Osteoblast (primary cell): ENCODE results near the gene NCEH1. TPM values are rescaled to one million over a fixed set of nuclear protein-coding genes. Genes with fewer than 3 reads are reported as not detected.

ENCODE experiments used
- DNase-seq: peaks from one replicate; pipeline ENCODE4 v3.0.0; 2011; ENCODE audit warnings: low spot score, mixed read lengths; ENCODE audit not compliant: insufficient read length; ENCODE audit errors: missing footprints
- H2AFZ ChIP-seq: 2 replicates; pipeline ENCODE4 v1.6.0; 2011; ENCODE audit warnings: mild to moderate bottlenecking, low read length
- H3K27ac ChIP-seq: 2 replicates; pipeline ENCODE4 v1.5.1; 2011; ENCODE audit warnings: mild to moderate bottlenecking, low read depth, low read length, moderate library complexity
- H3K27me3 ChIP-seq: 2 replicates; pipeline ENCODE4 v1.6.0; 2012; ENCODE audit warnings: mild to moderate bottlenecking, control low read depth, inconsistent platforms, low read length, moderate library complexity; ENCODE audit not compliant: insufficient read depth
- H3K36me3 ChIP-seq: 2 replicates; pipeline ENCODE4 v1.5.1; 2011; ENCODE audit warnings: mild to moderate bottlenecking, low read length, control low read depth, moderate library complexity; ENCODE audit not compliant: insufficient read depth
- H3K4me1 ChIP-seq: 2 replicates; pipeline ENCODE4 v1.5.1; 2011; ENCODE audit warnings: mild to moderate bottlenecking, low read length, control low read depth, moderate library complexity; ENCODE audit not compliant: insufficient read depth
- H3K4me2 ChIP-seq: 2 replicates; pipeline ENCODE4 v1.6.0; 2011; ENCODE audit warnings: mild to moderate bottlenecking, low read length; ENCODE audit not compliant: insufficient read depth
- H3K4me3 ChIP-seq: fragments of 200-600 bp; sonication (generic); 3 replicates; pipeline ENCODE4 v1.5.1; 2012; ENCODE audit warnings: mild to moderate bottlenecking, low read length, inconsistent platforms; ENCODE audit not compliant: insufficient read depth
- H3K79me2 ChIP-seq: 2 replicates; pipeline ENCODE4 v1.6.0; 2012; ENCODE audit warnings: mild to moderate bottlenecking, low read length, control low read depth, inconsistent platforms; ENCODE audit not compliant: insufficient read depth
- H3K9me3 ChIP-seq: 2 replicates; pipeline ENCODE4 v1.5.1; 2011; ENCODE audit warnings: low read depth, low read length, control low read depth
- H4K20me1 ChIP-seq: 2 replicates; pipeline ENCODE4 v1.6.0; 2012; ENCODE audit warnings: mild to moderate bottlenecking, low read length, control low read depth; ENCODE audit not compliant: insufficient read depth
- CTCF ChIP-seq: IDR thresholded peaks from 2 replicates; pipeline ENCODE4 v1.5.1; 2011; ENCODE audit warnings: mild to moderate bottlenecking, low read depth, low read length, moderate library complexity; ENCODE audit errors: extremely low read depth
- total RNA-seq: library from RNA; depleted of rRNA; stranded (reverse); fragments of >200 nt; gene quantifications from 2 replicates; pipeline ENCODE4 v1.2.3, GENCODE V29; 2012

Gene NCEH1
- total RNA-seq, 1 donor: 10.9 TPM

GRCh38 chr3:172658344-172659245, 52.3 kb downstream of the NCEH1 start:
- H3K36me3 ChIP-seq: no peaks in the 10 kb centered on the region
- H3K79me2 ChIP-seq: peaks cover 45% of the 10 kb centered on the region
- H3K4me3 ChIP-seq: no peak overlapping the region
- TF ChIP-seq CTCF: no peak
- H3K27ac ChIP-seq: peak overlapping the region; percentile 95
- no peaks in the 10 kb centered on the region for H4K20me1 ChIP-seq
- H2AFZ ChIP-seq: no peak overlapping the region
- H3K4me1 ChIP-seq: peaks cover 22% of the 10 kb centered on the region
- no peaks in the 10 kb centered on the region for H3K9me3 ChIP-seq
- peak; percentile 65 for DNase-seq
- H3K4me2 ChIP-seq: peak overlapping the region; percentile 61
- no peaks in the 10 kb centered on the region for H3K27me3 ChIP-seq

- Histone ChIP-seq H3K9me3 (no peaks in the 10 kb centered on the region), H2AFZ (no peak overlapping the region), H4K20me1 (no peaks in the 10 kb centered on the region), H3K4me2 (no peak overlapping the region), H3K79me2 (peaks cover 64% of the 10 kb centered on the region), H3K4me3 (no peak overlapping the region), H3K4me1 (peaks cover 22% of the 10 kb centered on the region), H3K27ac (no peak overlapping the region), H3K27me3 (no peaks in the 10 kb centered on the region), H3K36me3 (no peaks in the 10 kb centered on the region)
- no peak for TF ChIP-seq CTCF
- DNase-seq: no peak
These were observed 54.3 kb downstream of the NCEH1 start for GRCh38 chr3:172656602-172657001.

- no peak overlapping the region for H3K4me2 ChIP-seq
- H3K36me3 ChIP-seq: no peaks in the 10 kb centered on the region
- no peak for TF ChIP-seq CTCF
- peaks cover 22% of the 10 kb centered on the region for H3K4me1 ChIP-seq
- peaks cover 72% of the 10 kb centered on the region for H3K79me2 ChIP-seq
- no peak overlapping the region for H3K4me3 ChIP-seq
- H3K27me3 ChIP-seq: no peaks in the 10 kb centered on the region
- DNase-seq: no peak
- no peak overlapping the region for H3K27ac ChIP-seq
- H2AFZ ChIP-seq: no peak overlapping the region
- H3K9me3 ChIP-seq: no peaks in the 10 kb centered on the region
- H4K20me1 ChIP-seq: no peaks in the 10 kb centered on the region
These were observed 55.5 kb downstream of the NCEH1 start for GRCh38 chr3:172655388-172655787.

GRCh38 chr3:172654470-172654869, 56.4 kb downstream of the NCEH1 start:
- Histone ChIP-seq H4K20me1 (no peaks in the 10 kb centered on the region), H3K4me2 (no peak overlapping the region), H2AFZ (no peak overlapping the region), H3K27me3 (no peaks in the 10 kb centered on the region), H3K4me1 (peaks cover 18% of the 10 kb centered on the region), H3K79me2 (peaks cover 78% of the 10 kb centered on the region), H3K27ac (no peak overlapping the region), H3K9me3 (no peaks in the 10 kb centered on the region), H3K36me3 (no peaks in the 10 kb centered on the region), H3K4me3 (no peak overlapping the region)
- no peak for DNase-seq
- TF ChIP-seq CTCF: no peak
